Stimulated activated CD8-positive, alpha-beta memory T cell treated with anti-CD3 and anti-CD28 coated beads, Interleukin-12 subunit alpha, Interleukin-12 subunit beta, amount 100 ng/mL, for 4 hours (primary cell): ENCODE data around the gene KMO.

Experiments
- DNase-seq: peaks from one replicate; pipeline ENCODE4 v3.0.0-alpha.2; 2020; ENCODE audit warnings: low read depth

KMO gene

DNA sequence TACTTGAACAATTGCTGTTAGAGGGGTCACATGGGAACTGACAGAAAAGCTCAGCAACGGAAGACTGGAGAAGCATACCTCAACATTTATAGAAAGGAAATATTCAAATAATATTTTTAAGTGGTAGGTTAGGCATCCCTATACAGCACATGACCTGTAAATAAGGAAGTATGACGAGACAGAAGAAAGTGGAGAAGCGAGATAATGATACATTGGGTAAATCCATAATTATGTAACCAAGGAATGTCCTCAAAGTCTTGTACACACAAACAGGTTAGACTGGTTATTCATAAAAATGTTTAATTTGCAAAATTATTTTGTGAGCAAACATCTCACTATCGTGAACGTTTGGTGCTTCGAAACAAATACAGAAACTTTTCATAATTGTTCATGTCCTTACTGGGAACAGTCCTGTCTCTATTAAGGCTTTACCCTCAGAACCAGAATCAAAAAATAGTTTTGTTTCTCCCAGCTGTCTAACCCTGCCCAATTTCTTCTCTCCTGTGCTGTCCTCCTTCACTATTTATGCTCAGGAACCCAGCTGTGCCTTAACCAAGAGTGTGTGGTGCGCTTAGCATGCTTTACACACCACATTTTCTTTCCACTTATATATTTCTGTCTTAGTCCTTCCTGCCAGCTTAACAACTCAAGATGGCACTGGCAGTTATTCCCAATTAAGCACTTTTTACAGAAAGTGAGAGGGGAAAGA lies 10.2 kb downstream of the KMO start:
- DNase-seq = no peak

- DNase-seq = no peak
These were observed 15.8 kb downstream of the KMO start for GRCh38 chr1:241548008-241548407.

DNA sequence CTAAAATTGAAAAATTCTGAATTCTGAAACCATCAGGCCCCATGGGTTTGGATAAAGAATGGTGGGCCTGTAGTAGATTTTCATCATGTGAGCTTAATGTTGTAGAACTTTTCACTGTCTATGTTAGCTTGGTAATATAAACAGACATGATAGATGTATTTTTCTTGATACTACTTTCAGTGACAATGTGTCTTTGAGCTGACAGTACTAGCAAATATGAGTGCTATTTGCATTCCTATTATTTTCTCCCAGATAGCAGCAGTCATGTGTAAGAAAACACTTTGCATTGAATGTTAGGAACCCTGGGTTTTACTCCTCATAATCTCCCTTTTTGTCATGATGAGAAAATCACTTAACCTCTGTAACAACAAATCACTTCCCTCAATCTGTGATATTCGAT lies 18.1 kb downstream of the KMO start:
- DNase-seq = no peak

- peak; percentile 1 for DNase-seq
These were observed 19.8 kb downstream of the KMO start for GRCh38 chr1:241551759-241552638.

GRCh38 chr1:241553886-241554592 lies 21.9 kb downstream of the KMO start:
- no peak for DNase-seq

GRCh38 chr1:241555526-241555925 lies 23.3 kb downstream of the KMO start:
- no peak for DNase-seq

DNA sequence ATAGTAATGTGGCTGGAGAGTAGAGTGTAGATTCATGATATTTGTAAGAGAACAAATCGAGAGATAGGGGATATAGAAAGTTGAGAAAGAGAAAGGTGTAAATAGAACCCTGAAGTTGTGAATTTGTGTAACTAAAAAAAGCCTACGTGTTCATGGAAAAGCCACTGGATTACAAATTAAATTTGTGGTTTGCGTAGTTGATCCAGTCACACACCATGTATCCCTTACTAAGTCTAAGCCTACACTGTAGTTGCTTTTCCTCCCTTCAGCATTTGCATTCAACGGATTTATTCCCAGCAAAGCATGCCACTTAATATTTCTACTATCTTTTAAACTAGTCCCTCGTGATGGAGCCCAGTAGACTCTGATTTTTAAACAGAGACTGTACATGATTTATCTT lies 24.9 kb downstream of the KMO start:
- DNase-seq = no peak

- DNase-seq = no peak
These were observed 25.5 kb downstream of the KMO start for GRCh38 chr1:241557551-241558193.

- DNase-seq = no peak
These were observed 28.1 kb downstream of the KMO start for GRCh38 chr1:241560146-241560848.

GRCh38 chr1:241560849-241561187 lies 28.6 kb downstream of the KMO start:
- DNase-seq = no peak

- DNase-seq = no peak
These were observed 37.7 kb downstream of the KMO start for GRCh38 chr1:241569848-241570247.

- no peak for DNase-seq
These were observed 42.0 kb downstream of the KMO start for GRCh38 chr1:241574154-241574553.

- no peak for DNase-seq
These were observed 47.3 kb downstream of the KMO start for GRCh38 chr1:241579434-241579833.

DNA sequence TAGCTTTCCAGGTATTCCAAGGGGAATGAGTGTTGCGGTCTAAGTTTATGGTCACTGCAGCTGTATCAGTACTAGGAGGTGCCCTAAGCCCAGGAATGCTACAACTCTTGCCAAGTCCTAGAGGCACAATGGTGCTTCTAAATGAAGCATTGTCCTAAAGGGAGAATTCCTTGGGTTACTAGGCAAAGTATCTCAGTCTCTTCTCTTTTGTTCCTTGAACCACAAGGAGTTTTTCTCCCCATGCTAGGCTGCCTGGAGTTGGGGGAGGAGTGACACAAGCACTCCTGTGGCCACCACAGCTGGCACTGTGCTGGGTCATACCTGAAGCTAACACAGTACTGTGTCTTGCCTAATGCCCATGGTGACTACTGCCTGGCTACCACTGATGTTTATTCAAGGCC lies 50.7 kb downstream of the KMO start:
- DNase-seq = no peak

DNA sequence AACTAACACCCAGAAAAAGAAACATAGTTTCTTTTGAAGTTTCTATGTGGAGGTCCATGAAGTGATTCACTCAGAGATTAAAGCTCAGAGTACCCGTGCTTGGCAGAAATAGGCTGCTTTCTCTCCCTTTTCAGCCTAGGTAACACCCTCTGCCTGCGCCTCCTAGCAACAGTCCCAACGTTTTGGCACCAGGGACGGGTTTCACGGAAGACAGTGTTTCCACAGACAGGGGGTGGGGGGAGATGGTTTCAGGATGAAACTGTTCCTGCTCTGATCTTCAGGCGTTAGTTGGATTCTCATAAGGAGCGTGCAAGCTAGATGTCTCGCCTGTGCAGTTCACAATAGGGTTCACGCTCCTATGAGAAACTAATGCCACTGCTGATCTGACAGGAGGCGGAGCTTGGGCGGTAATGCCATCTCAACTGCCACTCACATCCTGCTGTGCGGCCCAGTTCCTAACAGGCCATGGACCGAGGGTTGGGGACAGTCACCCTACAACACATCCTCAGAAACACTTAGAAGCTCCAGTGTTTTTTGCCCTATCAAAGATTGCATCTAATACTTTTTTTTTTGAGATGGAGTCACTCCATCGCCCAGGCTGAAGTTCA lies 54.8 kb downstream of the KMO start:
- DNase-seq = no peak

- DNase-seq = no peak
These were observed 57.3 kb downstream of the KMO start for GRCh38 chr1:241589521-241589920.

DNA sequence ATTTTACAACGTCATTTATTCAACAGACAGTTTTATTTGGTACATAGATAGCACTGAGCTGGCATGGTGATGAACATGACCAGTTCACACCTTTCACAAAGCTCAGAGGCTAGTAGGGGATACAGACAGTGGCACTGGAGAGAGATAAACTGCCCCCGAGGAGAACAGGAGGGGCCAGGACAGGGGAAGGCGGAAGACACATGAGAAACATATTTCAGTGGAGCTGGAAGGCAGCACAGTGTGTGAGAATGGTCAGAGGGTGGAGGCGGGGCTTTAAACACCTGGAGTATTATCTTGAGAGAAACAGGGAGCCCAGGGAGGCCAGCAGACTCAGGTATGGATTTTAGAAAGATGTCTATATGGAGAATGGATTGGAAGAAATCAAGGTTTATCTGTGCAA lies 58.5 kb downstream of the KMO start:
- DNase-seq = no peak

GRCh38 chr1:241591317-241591716 lies 59.1 kb downstream of the KMO start:
- DNase-seq = no peak

DNA sequence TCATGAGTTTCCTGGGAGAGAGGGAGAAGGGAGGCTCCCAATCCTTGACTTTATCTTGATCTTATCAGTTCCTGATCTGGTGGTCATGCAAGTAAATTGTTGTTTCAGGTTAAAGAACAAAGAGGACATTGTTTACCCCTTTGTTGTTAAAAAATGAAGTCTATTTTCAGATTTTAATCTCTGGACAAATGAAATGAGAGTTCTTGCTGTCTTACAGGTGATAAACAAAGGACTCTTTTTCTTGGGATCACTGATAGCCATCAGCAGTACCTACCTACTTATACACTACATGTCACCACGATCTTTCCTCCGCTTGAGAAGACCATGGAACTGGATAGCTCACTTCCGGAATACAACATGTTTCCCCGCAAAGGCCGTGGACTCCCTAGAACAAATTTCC lies 59.6 kb downstream of the KMO start:
- DNase-seq = no peak

DNA sequence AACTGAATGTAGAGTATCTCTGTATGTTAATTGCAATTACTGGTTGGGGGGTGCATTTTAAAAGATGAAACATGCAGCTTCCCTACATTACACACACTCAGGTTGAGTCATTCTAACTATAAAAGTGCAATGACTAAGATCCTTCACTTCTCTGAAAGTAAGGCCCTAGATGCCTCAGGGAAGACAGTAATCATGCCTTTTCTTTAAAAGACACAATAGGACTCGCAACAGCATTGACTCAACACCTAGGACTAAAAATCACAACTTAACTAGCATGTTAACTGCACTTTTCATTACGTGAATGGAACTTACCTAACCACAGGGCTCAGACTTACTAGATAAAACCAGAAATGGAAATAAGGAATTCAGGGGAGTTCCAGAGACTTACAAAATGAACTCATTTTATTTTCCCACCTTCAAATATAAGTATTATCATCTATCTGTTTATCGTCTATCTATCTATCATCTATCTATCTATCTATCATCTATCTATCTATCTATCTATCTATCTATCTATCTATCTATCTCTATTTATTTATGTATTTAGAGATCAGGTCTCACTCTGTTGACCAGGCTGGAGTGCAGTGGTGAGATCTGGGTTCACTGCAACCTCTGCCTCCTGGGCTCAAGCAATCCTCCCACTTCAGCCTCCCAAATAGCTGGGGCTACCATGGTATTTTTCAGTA lies 60.2 kb downstream of the KMO start:
- no peak for DNase-seq

DNA sequence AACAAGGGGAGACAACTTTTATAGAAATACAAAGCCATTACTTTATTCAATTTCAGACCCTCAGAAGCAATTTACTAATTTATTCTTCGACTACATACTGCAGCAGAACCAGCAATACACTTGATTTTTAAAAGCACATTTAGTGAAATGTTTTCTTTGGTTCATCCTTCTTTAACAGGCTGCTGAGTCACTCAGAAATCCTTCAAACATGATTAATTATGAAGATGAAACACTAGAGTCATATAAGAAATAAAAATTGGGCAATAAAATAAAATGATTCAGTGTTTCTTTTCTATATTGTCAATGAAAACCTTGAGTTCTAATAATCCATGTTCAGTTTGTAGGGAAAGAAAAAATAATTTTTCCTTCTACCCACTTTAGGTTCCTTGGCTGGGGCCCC lies 61.0 kb downstream of the KMO start:
- DNase-seq = no peak
